Stomach (tissue), 4 donors: ENCODE data around the gene OIP5.

Experiments used
- EP300 ChIP-seq: sonication (generic); formaldehyde crosslinking; IDR thresholded peaks from one replicate; pipeline ENCODE4 v1.6.1; 2017; ENCODE audit warnings: antibody characterized with exemption
- POLR2A ChIP-seq, 4 donors: fragments of 450-650 bp; IDR thresholded peaks; one replicate each; pipeline ENCODE4 v1.6.1; 2016; ENCODE audit warnings: antibody characterized with exemption in 4 of 4, control low read depth in 2 of 4, mild to moderate bottlenecking in 1 of 4, moderate library complexity in 1 of 4
- POLR2AphosphoS5 ChIP-seq, 3 donors: sonication (generic); formaldehyde crosslinking; IDR thresholded peaks; one replicate each; pipeline ENCODE4 v1.6.1; 2016; ENCODE audit warnings: antibody characterized with exemption in 3 of 3
- TF ChIP-seq, protein P1 (sequence below), 7 experiments: fragments of 450-650 bp in 4 of 7; fragments of 200-600 bp in 3 of 7; sonication (generic) in 3 of 7; IDR thresholded peaks; one replicate each; pipeline ENCODE4 v1.5.1; 2016 to 2019; ENCODE audit warnings: antibody characterized with exemption in 7 of 7, control low read depth in 2 of 7, mild to moderate bottlenecking in 1 of 7

- TF ChIP-seq, protein P1, sequence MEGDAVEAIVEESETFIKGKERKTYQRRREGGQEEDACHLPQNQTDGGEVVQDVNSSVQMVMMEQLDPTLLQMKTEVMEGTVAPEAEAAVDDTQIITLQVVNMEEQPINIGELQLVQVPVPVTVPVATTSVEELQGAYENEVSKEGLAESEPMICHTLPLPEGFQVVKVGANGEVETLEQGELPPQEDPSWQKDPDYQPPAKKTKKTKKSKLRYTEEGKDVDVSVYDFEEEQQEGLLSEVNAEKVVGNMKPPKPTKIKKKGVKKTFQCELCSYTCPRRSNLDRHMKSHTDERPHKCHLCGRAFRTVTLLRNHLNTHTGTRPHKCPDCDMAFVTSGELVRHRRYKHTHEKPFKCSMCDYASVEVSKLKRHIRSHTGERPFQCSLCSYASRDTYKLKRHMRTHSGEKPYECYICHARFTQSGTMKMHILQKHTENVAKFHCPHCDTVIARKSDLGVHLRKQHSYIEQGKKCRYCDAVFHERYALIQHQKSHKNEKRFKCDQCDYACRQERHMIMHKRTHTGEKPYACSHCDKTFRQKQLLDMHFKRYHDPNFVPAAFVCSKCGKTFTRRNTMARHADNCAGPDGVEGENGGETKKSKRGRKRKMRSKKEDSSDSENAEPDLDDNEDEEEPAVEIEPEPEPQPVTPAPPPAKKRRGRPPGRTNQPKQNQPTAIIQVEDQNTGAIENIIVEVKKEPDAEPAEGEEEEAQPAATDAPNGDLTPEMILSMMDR (IDR thresholded peaks at IDR 0.05) = no peak
- TF ChIP-seq POLR2A (IDR thresholded peaks at IDR 0.05) = no peak
- TF ChIP-seq EP300 = no peak
- TF ChIP-seq POLR2AphosphoS5 (IDR thresholded peaks at IDR 0.05) = no peak
Measured at GRCh38 chr15:41337631-41338522, 5.5 kb upstream of the OIP5 start.
